Activated naive CD4-positive, alpha-beta T cell treated with Interleukin-2 at 50 U/mL for 16 hours (primary cell): ENCODE data around the gene GPR108.
A peak's percentile ranks its signal among the peaks of the same experiment; 100 is the strongest.
"Not testable (repeated sequence)": the region's sequence is repeated elsewhere in the genome, so short reads cannot be mapped to it uniquely, and the experiment has no call there.

ENCODE experiments used
- DNase-seq: peaks from one replicate; pipeline ENCODE4 v3.0.0-alpha.2; 2020

The GPR108 gene

GRCh38 chr19:6737284-6737872 lies at the start of gene GPR108:
TSS of gene GPR108 (minus strand) at chr19:6737580. CDS start at chr19:6737576, 4 bp downstream.
- peak; percentile 100 for DNase-seq

DNA sequence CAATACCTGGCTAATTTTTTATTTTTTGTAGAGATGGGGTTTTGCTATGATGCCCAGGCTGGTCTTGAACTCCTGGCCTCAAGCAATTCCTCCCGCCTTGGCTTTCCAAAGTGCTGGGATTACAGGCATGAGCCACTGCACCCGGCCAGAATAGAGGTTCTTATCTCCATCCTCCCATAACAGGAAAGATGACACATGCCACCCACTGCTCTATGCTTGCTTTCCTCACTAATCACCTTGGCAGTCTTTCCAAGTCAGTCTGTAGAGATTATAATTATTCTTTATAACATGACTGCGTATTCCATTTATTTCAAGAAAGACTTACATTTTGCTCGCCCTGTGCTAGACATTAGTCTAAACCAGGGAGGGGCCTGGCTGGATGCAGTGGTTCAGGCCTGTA lies 41.8 kb upstream of the GPR108 start:
- DNase-seq, result no peak

DNA sequence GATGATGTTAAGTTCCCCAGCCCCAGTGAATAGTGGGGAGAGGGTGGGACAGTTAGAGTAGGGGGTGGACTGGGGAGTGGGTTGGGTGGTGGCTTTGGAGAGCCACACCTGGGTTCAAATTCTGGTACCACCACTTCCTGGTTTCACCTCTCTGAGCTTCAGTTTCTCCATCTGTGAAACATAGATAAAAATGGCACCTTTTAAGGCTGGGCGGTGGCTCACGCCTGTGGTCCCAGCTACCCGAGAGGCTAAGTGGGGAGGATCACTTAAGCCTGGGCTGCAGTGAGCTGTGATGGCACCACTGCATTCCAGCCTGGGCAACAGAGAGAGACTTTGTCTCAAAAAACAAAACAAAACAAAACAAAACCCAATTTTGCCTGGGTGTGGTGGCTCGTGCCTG lies 41.0 kb upstream of the GPR108 start:
- DNase-seq, result no peak

- no peak for DNase-seq
These were observed 40.1 kb upstream of the GPR108 start for GRCh38 chr19:6777434-6777833.

- DNase-seq, result no peak
These were observed 39.6 kb upstream of the GPR108 start for GRCh38 chr19:6776999-6777398.

GRCh38 chr19:6776045-6776444 lies 38.7 kb upstream of the GPR108 start:
- DNase-seq, result not testable (repeated sequence)

DNA sequence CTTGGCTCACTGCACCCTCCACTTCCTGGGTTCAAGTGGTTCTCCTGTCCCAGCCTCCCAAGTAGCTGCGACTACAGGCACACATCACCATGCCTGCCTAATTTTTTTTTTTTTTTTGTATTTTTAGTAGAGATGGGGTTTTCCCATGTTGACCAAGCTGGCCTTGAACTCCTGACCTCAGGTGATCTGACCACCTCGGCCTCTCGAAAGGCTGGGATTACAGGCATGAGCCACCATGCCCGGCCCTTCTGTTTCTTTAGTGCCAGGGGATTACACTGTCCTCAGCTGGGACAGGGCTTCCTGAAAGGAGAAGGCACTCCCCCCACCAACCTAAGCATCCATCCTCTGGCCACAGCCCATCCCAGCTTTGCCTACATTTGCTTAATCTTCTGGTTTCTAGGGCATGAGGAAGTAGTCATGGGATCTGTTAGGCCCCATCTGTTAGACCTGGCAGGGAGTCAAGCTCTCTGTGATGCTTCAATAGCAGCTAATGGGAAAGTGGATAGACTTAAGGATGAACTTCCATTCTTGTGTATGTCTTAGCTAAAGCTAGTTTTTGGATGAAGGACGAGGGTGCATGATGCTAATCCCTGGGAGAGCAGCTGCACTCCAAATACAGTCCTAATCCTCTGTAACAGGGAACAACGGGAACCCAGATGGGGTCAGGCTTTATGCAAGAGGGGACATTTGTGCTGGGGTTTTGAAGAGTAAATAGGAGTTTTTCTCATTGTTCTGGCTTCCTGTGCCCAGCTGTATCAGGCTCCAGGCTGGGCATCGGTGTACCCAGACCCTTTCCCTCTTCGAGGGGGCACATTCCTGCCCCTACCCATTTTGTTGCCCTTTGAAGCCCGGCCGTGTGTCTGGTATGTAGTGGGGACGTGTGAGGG lies 37.7 kb upstream of the GPR108 start:
- DNase-seq, result no peak

GRCh38 chr19:6773323-6773931 lies 36.0 kb upstream of the GPR108 start:
- peak; percentile 64 for DNase-seq

DNA sequence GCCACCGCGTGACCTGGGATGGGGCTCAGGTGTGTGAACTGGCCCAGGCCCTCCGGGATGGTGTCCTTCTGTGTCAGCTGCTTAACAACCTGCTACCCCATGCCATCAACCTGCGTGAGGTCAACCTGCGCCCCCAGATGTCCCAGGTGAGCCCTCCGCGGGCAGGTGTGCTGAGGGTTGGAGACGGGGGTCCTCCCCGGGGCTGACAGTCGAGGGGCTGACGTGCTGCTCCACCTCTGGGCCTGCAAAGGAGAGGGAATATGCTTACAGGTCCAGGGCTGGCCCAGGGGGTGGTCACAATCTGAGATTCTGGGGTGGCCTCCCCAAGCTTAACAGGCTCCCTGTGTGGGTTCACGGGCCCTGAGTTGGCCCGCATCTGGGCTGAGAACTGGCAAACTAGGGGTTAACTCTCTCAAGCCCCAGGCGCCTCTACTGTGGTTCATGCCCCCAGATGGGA lies 35.5 kb upstream of the GPR108 start:
- DNase-seq, result no peak

DNA sequence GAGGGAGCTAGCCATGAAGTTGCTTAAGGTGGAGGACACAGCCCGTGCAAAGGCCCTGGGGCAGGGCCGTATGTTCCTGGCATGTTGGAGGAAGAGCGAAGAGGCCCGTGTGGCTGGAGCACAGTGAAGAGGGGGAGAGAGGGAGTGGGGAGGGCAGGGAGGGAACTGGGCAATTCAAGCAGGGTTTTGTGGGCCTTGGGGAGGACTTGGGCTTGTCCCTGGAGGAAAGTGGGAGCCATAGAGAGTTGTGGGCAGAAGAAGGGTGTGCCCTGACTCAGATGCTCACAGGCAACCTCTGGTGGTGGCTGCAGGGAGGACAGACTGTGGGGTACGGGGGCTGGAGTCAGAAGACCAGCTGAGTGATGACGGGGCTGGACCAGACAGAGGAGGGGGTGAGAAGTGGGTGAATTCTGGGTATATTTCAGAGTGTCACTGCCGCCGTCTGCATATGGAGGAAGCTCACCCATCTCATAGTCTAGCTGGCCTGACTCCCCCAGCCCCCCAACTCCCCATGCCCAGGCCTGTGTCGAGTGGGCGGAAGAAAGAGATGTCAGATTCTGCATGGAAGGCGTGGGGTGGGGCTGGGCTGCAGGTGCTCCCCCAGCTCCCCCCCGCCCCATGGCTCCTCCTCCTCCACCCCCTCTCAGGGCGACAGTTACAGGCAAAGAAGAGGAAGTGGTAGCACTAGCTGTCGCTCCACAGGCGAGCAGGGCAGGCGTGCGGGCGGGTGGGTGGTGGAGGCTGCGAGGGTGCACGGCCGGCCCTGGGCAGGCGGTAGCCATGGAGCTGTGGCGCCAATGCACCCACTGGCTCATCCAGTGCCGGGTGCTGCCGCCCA lies 34.9 kb upstream of the GPR108 start, which contains the start of gene VAV1:
VAV1 (plus strand) TSS at position 681 of the 838 bp plus-strand sequence; CDS start at position 781, 100 bp downstream.
- peak; percentile 76 for DNase-seq

DNA sequence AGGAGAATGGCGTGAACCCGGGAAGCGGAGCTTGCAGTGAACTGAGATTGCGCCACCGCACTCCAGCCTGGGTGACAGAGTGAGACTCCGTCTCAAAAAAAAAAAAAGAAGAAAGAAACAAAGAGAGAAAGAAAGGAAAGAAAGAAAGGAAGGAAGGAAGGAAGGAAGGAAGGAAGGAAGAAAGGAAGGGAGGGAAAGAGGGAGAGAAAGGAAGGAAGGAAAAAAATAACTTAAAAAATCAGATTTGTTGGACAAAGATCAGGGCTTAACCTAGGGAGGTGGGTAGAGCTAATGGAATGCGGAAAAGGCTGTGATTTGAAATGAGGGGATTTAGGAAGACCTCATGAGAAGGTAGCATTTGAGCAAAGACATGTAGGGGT lies 34.3 kb upstream of the GPR108 start:
- DNase-seq, result not testable (repeated sequence)

DNA sequence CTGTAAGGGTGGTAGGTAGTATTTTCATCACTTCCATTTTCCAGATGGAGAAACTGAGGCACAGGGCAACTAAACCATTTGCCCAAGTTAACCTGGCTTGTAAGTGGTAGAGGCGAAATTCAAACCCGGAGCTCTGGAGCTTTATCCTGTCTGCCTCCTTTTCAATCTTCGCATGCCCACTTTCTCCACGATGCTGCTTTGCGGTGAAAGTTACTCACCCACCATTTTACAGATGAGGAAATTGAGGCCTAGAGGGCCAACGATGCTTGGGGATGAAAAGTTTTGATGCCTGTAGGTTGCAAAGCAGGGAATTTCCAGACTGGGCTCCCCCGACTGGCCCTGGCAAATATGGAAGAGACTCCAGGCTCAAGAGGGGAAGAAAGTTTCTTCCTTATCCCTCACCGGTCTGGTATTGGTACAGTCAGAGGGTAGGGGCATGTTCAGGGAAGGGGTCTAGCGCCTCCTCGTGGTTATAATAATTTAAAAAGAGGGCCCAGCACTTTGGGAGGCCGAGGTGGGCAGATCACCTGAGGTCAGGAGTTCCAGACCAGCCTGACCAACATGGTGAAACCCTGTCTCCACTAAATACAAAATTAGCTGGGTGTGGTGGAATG lies 31.7 kb upstream of the GPR108 start:
- no peak for DNase-seq

DNA sequence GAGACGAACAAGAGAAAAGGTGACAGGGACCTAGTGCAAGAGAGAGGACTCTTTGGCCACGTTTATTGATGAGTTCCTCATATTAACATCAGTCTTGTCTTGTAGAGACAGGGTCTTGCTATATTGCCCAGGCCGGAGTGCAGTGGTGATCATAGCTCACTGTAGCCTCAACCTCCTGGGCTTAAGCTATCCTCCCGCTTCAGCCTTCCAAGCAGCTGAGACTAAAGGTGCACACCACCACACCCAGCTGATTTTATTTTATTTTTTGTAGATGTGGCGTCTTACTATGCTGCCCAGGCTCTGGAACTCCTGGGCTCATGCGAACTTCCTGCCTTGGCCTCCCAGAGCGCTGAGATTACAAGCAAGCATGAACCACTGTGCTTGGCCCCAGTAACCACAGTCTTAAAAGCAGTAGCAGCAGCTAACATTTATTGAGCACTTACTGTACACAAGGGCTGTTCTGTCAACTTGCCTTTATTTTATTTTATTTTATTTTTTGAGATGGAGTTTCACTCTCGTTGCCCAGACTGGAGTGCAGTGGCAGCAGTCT lies 30.9 kb upstream of the GPR108 start:
- DNase-seq, result peak; percentile 11

GRCh38 chr19:6767357-6768235 lies 30.2 kb upstream of the GPR108 start, which contains the start of gene SH2D3A:
TSS of gene SH2D3A (minus strand) at chr19:6767435. CDS start at chr19:6763748, 3,687 bp downstream.
- DNase-seq, result peak; percentile 92

GRCh38 chr19:6767081-6767356 lies 29.6 kb upstream of the GPR108 start:
- no peak for DNase-seq

DNA sequence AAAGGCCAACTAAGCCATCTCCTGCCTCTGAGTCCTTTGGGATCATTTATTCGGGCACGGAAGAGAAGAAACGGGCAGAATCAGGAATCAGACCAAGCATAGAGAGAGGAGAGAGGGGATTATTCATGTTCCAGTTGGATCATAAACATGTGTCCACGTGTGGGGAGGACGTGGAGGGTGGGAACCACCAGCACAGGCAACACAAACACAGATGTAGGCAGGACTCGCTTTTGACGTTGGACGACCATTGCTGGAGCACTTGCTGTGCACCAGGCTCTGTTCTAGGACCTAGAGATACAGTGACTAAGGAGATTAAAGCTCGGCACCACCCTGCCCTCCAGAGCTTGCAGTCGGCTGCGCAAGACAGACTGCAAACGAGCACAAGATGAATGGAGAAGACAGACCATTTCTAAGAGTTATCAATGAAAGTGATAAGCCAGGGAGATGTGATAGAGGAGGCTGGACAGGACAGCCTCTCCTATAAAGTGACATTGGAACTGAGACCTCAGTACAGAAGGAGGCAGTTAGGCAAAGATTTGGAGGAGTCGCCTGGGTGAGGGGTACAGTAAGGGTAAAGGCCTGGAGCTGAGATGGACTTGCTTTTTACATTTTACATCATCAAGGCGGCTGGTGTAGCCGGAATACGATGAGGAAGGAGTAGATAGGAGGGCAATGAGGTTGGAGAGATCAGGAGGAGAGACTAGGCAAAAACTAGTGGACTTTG lies 29.1 kb upstream of the GPR108 start:
- peak; percentile 11 for DNase-seq

DNA sequence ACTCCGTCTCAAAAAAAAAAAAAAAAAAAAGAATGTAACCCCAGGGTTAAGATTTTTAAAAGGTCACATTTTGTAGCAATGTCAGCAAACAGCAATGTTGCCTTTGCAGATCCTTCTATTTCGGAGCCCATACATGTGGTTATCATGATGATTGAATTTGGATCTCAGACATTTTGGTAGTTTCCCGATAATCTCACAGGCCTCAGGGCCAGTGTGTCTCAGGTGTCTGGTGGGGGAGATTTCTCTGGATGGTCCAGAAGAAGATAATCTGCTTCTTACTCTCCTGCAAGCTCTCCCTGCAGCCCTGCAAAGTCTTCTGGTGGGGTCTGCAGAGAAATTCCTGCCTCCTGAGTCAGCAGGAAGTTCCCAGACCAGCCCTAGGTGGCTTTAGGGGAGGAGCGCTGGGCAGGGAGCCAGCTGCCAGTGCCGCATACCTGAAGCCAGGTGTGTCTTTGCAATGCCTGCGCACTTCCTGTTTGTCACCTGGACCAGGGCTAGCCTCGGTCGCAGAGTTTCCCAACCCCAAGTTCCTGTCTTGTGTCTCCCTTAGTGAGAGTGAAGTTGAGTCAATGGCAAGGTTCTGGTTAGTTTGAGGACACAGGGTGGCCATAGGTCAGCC lies 28.5 kb upstream of the GPR108 start:
- no peak for DNase-seq

DNA sequence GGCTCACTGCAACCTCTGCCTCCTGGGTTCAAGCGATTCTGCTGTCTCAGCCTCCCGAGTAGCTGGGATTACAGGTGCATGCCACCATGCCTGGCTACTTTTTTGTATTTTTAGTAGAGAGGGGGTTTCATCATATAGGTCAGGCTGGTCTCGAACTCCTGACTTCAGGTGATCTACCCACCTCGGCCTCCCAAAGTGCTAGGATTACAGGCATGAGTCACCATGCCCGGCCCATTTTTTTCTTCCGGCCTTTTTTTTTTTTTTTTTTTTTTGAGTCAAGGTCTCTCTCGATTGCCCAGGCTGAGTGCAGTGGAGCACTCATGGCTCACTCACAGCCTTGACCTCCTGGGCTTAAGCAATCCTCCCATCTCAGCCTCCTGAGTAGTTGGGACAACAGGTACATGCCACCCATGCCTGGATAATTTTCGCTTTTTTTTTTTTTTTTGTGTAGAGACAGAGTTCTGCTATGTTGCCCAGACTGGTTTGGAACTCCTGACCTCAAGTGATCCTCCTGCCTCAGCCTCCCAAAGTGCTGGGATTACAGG lies 24.9 kb upstream of the GPR108 start:
- not testable (repeated sequence) for DNase-seq

- DNase-seq, result no peak
These were observed 23.8 kb upstream of the GPR108 start for GRCh38 chr19:6761053-6761676.
